Sigmoid colon (tissue), 7 donors: ENCODE measurements around the gene ACAP2. TPM values are rescaled to one million over a fixed set of nuclear protein-coding genes. Genes with fewer than 3 reads are reported as not detected.
"Not testable (repeated sequence)": the region's sequence is repeated elsewhere in the genome, so short reads cannot be mapped to it uniquely, and the experiment has no call there.

Experiments used
- DNase-seq: peaks from one replicate; pipeline ENCODE4 v3.0.0-alpha.2; 2019
- H3K27ac ChIP-seq, 4 donors: fragments of 200-600 bp; sonication (generic); one replicate each; pipeline ENCODE4 v1.5.1; 2016 to 2019; ENCODE audit warnings: mild to moderate bottlenecking in 1 of 4
- H3K27me3 ChIP-seq, 3 donors: fragments of 200-600 bp; sonication (generic); one replicate each; pipeline ENCODE4 v1.5.1; 2019; ENCODE audit warnings: mild to moderate bottlenecking in 1 of 3
- H3K36me3 ChIP-seq, 4 donors: fragments of 200-600 bp; sonication (generic); one replicate each; pipeline ENCODE4 v1.5.1; 2016 to 2019
- H3K4me1 ChIP-seq, 4 donors: fragments of 200-600 bp; sonication (generic); one replicate each; pipeline ENCODE4 v1.5.1; 2017 to 2019
- H3K4me3 ChIP-seq, 4 donors: fragments of 200-600 bp; sonication (generic); one replicate each; pipeline ENCODE4 v1.5.1; 2017 to 2019; ENCODE audit warnings: mild to moderate bottlenecking in 2 of 4, moderate library complexity in 1 of 4
- H3K9me3 ChIP-seq, 4 donors: fragments of 200-600 bp in 3 of 4; sonication (generic) in 3 of 4; one replicate each; pipeline versions ENCODE4 v1.5.1 to v1.6.1; 2013 to 2019
- CTCF ChIP-seq, 4 experiments: fragments of 450-650 bp in 3 of 4; fragments of 200-600 bp in 1 of 4; IDR thresholded peaks; one replicate each; pipeline ENCODE4 v1.5.1; 2016 to 2019; ENCODE audit warnings: antibody characterized with exemption in 4 of 4, mild to moderate bottlenecking in 3 of 4, moderate library complexity in 2 of 4
- EP300 ChIP-seq, 4 donors: sonication (generic); formaldehyde crosslinking; IDR thresholded peaks; one replicate each; pipeline ENCODE4 v1.6.1; 2017; ENCODE audit warnings: antibody characterized with exemption in 4 of 4
- POLR2A ChIP-seq, 2 donors: fragments of 450-650 bp; IDR thresholded peaks; one replicate each; pipeline ENCODE4 v1.6.1; 2016; ENCODE audit warnings: antibody characterized with exemption in 2 of 2, mild to moderate bottlenecking in 2 of 2, moderate library complexity in 2 of 2
- POLR2AphosphoS5 ChIP-seq, 4 donors: sonication (generic); formaldehyde crosslinking; IDR thresholded peaks; one replicate each; pipeline ENCODE4 v1.6.1; 2017; ENCODE audit warnings: antibody characterized with exemption in 4 of 4
- WGBS, 2 donors: extraction: QIAGEN DNeasy Blood & Tissue Kit; methylation state at CpG; one replicate each; pipeline ENCODE4 v1.1.7; 2013; 5-methylcytosine and 5-hydroxymethylcytosine counted together
- intact Hi-C: fragments of 100-400 bp; cut with DNase I; formaldehyde crosslinking; loops from one replicate; pipeline ENCODE4 v1.15.1; 2023
- polyA plus RNA-seq, 3 donors: library from polyadenylated mRNA; stranded (reverse); fragments of 200-250 nt; gene quantifications; one replicate each; pipeline ENCODE4 v1.2.3, GENCODE V29; 2013
- total RNA-seq, 4 donors: library from RNA; depleted of rRNA; stranded (reverse); fragments of >200 nt; gene quantifications; one replicate each; pipeline ENCODE4 v1.1.0, GENCODE V29; 2016
- donor health status: healthy with polysubstance abuse.
- donor health status: Bipolar disorder and iron deficiency.
- donor health status: healthy.

ACAP2 gene
- total and polyA plus RNA-seq, 7 donors: 12.0 to 57.1 (median 28.0) TPM

- TF ChIP-seq POLR2AphosphoS5 (IDR thresholded peaks at IDR 0.05): no peak
- no peak for TF ChIP-seq POLR2A (IDR thresholded peaks at IDR 0.05)
- Histone ChIP-seq H3K4me3 (no peak overlapping the region), H3K36me3 (no peaks in the 10 kb centered on the region), H3K4me1 (peaks cover 0 to 21% (median 3%) of the 10 kb centered on the region in 4 donors), H3K27ac (no peak overlapping the region), H3K9me3 (peaks cover 0 to 3% (median 0%) of the 10 kb centered on the region in 4 donors), H3K27me3 (no peaks in the 10 kb centered on the region)
- no peak for DNase-seq
- intact Hi-C loops: no loop called here
- WGBS, 2 donors: 85 to 94% methylated on average over 4 of the region's 4 CpGs
Observed at GRCh38 chr3:195403841-195404408, 38.9 kb downstream of the ACAP2 start.

- intact Hi-C loops: no loop called here
- Histone ChIP-seq H3K4me3 (no peak overlapping the region), H3K36me3 (no peaks in the 10 kb centered on the region), H3K27ac (no peak overlapping the region), H3K27me3 (no peaks in the 10 kb centered on the region), H3K4me1 (peaks cover 0 to 15% (median 4%) of the 10 kb centered on the region in 4 donors), H3K9me3 (peaks cover 0 to 3% (median 0%) of the 10 kb centered on the region in 4 donors)
- TF ChIP-seq CTCF (IDR thresholded peaks at IDR 0.05): no peak
- TF ChIP-seq POLR2A (IDR thresholded peaks at IDR 0.05): no peak
- no peak for TF ChIP-seq EP300 (IDR thresholded peaks at IDR 0.05)
- no peak for TF ChIP-seq POLR2AphosphoS5 (IDR thresholded peaks at IDR 0.05)
- DNase-seq: no peak
- WGBS, 2 donors: 89 to 94% methylated on average over 4 of the region's 4 CpGs
Observed at GRCh38 chr3:195403244-195403643, 39.6 kb downstream of the ACAP2 start.

- Histone ChIP-seq H3K36me3 (no peaks in the 10 kb centered on the region), H3K4me1 (peaks cover 0 to 21% (median 9%) of the 10 kb centered on the region in 4 donors), H3K4me3 (no peak overlapping the region), H3K9me3 (no peaks in the 10 kb centered on the region), H3K27me3 (no peaks in the 10 kb centered on the region), H3K27ac (no peak overlapping the region)
- no peak for TF ChIP-seq POLR2AphosphoS5 (IDR thresholded peaks at IDR 0.05)
- TF ChIP-seq EP300 (IDR thresholded peaks at IDR 0.05): no peak
- no peak for TF ChIP-seq POLR2A (IDR thresholded peaks at IDR 0.05)
- TF ChIP-seq CTCF (IDR thresholded peaks at IDR 0.05): no peak
- no peak for DNase-seq
- intact Hi-C loops: no loop called here
- WGBS, 2 donors: 83 to 90% methylated on average over 5 of the region's 5 CpGs
Observed at GRCh38 chr3:195401943-195402342, 40.9 kb downstream of the ACAP2 start.

GRCh38 chr3:195398460-195398859, 44.4 kb downstream of the ACAP2 start:
- intact Hi-C loops, H3K27ac ChIP-seq, H3K27me3 ChIP-seq, H3K36me3 ChIP-seq, H3K4me3 ChIP-seq, H3K9me3 ChIP-seq, DNase-seq: not testable (repeated sequence)
- WGBS, 2 donors: 91 to 97% methylated on average over 6 of the region's 6 CpGs
- H3K4me1 ChIP-seq: peaks cover 0 to 17% (median 9%) of the 10 kb centered on the region in 4 donors

- Histone ChIP-seq H3K9me3 (no peaks in the 10 kb centered on the region), H3K4me1 (peaks cover 0 to 16% (median 9%) of the 10 kb centered on the region in 4 donors), H3K27ac (no peak overlapping the region), H3K4me3 (no peak overlapping the region), H3K36me3 (no peaks in the 10 kb centered on the region), H3K27me3 (no peaks in the 10 kb centered on the region)
- 72 to 79% methylated on average over 3 of the region's 3 CpGs for WGBS, 2 donors
- TF ChIP-seq POLR2A (IDR thresholded peaks at IDR 0.05) (no peak), EP300 (IDR thresholded peaks at IDR 0.05) (no peak), POLR2AphosphoS5 (IDR thresholded peaks at IDR 0.05) (no peak), CTCF (IDR thresholded peaks at IDR 0.05) (no peak)
- intact Hi-C loops: no loop called here
- no peak for DNase-seq
Observed at GRCh38 chr3:195397524-195397923, 45.3 kb downstream of the ACAP2 start.
